Neuronal stem cell (in vitro differentiated cells): ENCODE measurements around the gene ZNRF1.

Source experiments
- DNase-seq: peaks from one replicate; pipeline ENCODE4 v3.0.0-alpha.2; 2013; ENCODE audit warnings: low spot score
- H2AFZ ChIP-seq: one replicate; pipeline ENCODE4 v1.6.1; 2013; ENCODE audit warnings: mild to moderate bottlenecking, low read length, inconsistent platforms
- H2AK5ac ChIP-seq: 2 replicates; pipeline ENCODE4 v1.6.1; 2013; ENCODE audit warnings: low read depth, mild to moderate bottlenecking, inconsistent platforms, low read length, moderate library complexity, mixed read lengths
- H2BK120ac ChIP-seq: 2 replicates; pipeline ENCODE4 v1.6.1; 2013; ENCODE audit warnings: low read depth, mild to moderate bottlenecking, inconsistent platforms, low read length, moderate library complexity, mixed read lengths
- H2BK12ac ChIP-seq: one replicate; pipeline ENCODE4 v1.6.1; 2013; ENCODE audit warnings: low read length, inconsistent platforms
- H2BK15ac ChIP-seq: 2 replicates; pipeline ENCODE4 v1.6.1; 2013; ENCODE audit warnings: mild to moderate bottlenecking, low read length, inconsistent platforms, mixed read lengths
- H2BK5ac ChIP-seq: one replicate; pipeline ENCODE4 v1.6.1; 2013; ENCODE audit warnings: inconsistent platforms, mild to moderate bottlenecking, low read length, moderate library complexity
- H3K14ac ChIP-seq: one replicate; pipeline ENCODE4 v1.6.1; 2013; ENCODE audit warnings: low read length, inconsistent platforms
- H3K18ac ChIP-seq: 2 replicates; pipeline ENCODE4 v1.6.1; 2013; ENCODE audit warnings: low read length, inconsistent platforms
- H3K23ac ChIP-seq: 2 replicates; pipeline ENCODE4 v1.6.1; 2013; ENCODE audit warnings: low read depth, mild to moderate bottlenecking, mixed read lengths, low read length, inconsistent platforms; ENCODE audit not compliant: poor library complexity
- H3K27ac ChIP-seq: replicated peaks from 3 replicates; pipeline ENCODE4 v1.5.1; 2013; ENCODE audit warnings: low read length, inconsistent platforms
- H3K27me3 ChIP-seq, 3 experiments: 2 replicates each; pipeline ENCODE4 v1.6.1; 2013; ENCODE audit warnings: low read length in 3 of 3, mild to moderate bottlenecking in 2 of 3, inconsistent platforms in 1 of 3, low read depth in 1 of 3, mixed read lengths in 1 of 3, moderate library complexity in 1 of 3; ENCODE audit not compliant: control insufficient read depth in 3 of 3, insufficient read depth in 3 of 3
- H3K36me3 ChIP-seq, 2 donors: replicated peaks in 1 of 2; 2 replicates each; pipeline ENCODE4 v1.6.1; 2013; ENCODE audit warnings: low read length in 2 of 2; ENCODE audit not compliant: control insufficient read depth in 2 of 2, insufficient read depth in 2 of 2
- H3K4ac ChIP-seq: 2 replicates; pipeline ENCODE4 v1.6.1; 2013; ENCODE audit warnings: inconsistent platforms, mild to moderate bottlenecking, low read length, moderate library complexity
- H3K4me1 ChIP-seq, 2 donors: 1 replicate in 1 of 2; 2 replicates in 1 of 2; pipeline ENCODE4 v1.6.1; 2013; ENCODE audit warnings: low read length in 2 of 2, low read depth in 1 of 2; ENCODE audit not compliant: control insufficient read depth in 2 of 2, insufficient read depth in 1 of 2
- H3K4me2 ChIP-seq: one replicate; pipeline ENCODE4 v1.6.1; 2013; ENCODE audit warnings: mild to moderate bottlenecking, low read length, inconsistent platforms; ENCODE audit not compliant: insufficient read depth, poor library complexity, severe bottlenecking
- H3K4me3 ChIP-seq, 2 donors: 2 replicates each; pipeline ENCODE4 v1.5.1; 2013; ENCODE audit warnings: low read length in 2 of 2, mild to moderate bottlenecking in 2 of 2, inconsistent platforms in 1 of 2, moderate library complexity in 1 of 2
- H3K79me1 ChIP-seq: one replicate; pipeline ENCODE4 v1.6.1; 2013; ENCODE audit warnings: low read depth, mild to moderate bottlenecking, inconsistent platforms, low read length, moderate library complexity
- H3K9ac ChIP-seq: one replicate; pipeline ENCODE4 v1.6.1; 2013; ENCODE audit warnings: mild to moderate bottlenecking, low read depth, low read length, inconsistent platforms; ENCODE audit not compliant: poor library complexity
- H3K9me3 ChIP-seq, 2 donors: replicated peaks in 1 of 2; 2 replicates each; pipeline versions ENCODE3 to v1.6.1; 2013; ENCODE audit warnings: low read length in 2 of 2, mild to moderate bottlenecking in 2 of 2, inconsistent platforms in 1 of 2, low read depth in 1 of 2, mixed read lengths in 1 of 2, moderate library complexity in 1 of 2; ENCODE audit not compliant: control insufficient read depth in 2 of 2, insufficient read depth in 1 of 2
- H4K8ac ChIP-seq: one replicate; pipeline ENCODE4 v1.6.1; 2013; ENCODE audit warnings: low read depth, mild to moderate bottlenecking, inconsistent platforms, low read length, moderate library complexity
- H4K91ac ChIP-seq: one replicate; pipeline ENCODE4 v1.6.1; 2013; ENCODE audit warnings: low read length, low read depth, mild to moderate bottlenecking, inconsistent platforms; ENCODE audit not compliant: poor library complexity
- WGBS, 2 donors: extraction: QIAGEN DNeasy Blood & Tissue Kit; methylation state at CpG; one replicate each; pipeline ENCODE4 v1.1.7; 2013; ENCODE audit warnings: missing lambda C conversion rate in 2 of 2, mixed read lengths in 1 of 2; ENCODE audit not compliant: insufficient read length in 2 of 2, insufficient replicate concordance in 1 of 2; ENCODE audit errors: extremely low coverage in 2 of 2; 5-methylcytosine and 5-hydroxymethylcytosine counted together

The ZNRF1 gene

GRCh38 chr16:75083813-75084212 is 85.0 kb downstream of the ZNRF1 start:
- Histone ChIP-seq H3K27me3 (no peaks in the 10 kb centered on the region), H3K4me1 (peaks cover 4 to 12% of the 10 kb centered on the region in 2 donors), H3K79me1 (peaks cover 10% of the 10 kb centered on the region), H2AK5ac (no peak overlapping the region), H3K4me3 (no peak overlapping the region), H2BK120ac (no peak overlapping the region), H3K4me2 (no peak overlapping the region), H3K23ac (no peak overlapping the region), H3K18ac (no peak overlapping the region), H2BK5ac (no peak overlapping the region), H3K9ac (no peak overlapping the region), H2AFZ (no peak overlapping the region), H3K27ac (no peak overlapping the region), H3K36me3 (peaks cover 4 to 8% of the 10 kb centered on the region in 2 donors), H3K14ac (no peak overlapping the region), H2BK12ac (no peak overlapping the region), H3K9me3 (no peaks in the 10 kb centered on the region), H4K91ac (no peak overlapping the region), H4K8ac (no peak overlapping the region), H2BK15ac (no peak overlapping the region), H3K4ac (no peak overlapping the region)
- no peak for DNase-seq
- WGBS, 2 donors = no CpG with 5 or more reads among the region's 5 CpGs

GRCh38 chr16:75085556-75085955 is 86.7 kb downstream of the ZNRF1 start:
- no peak overlapping the region for H3K4me2 ChIP-seq
- no peak overlapping the region for H2BK5ac ChIP-seq
- H4K91ac ChIP-seq = no peak overlapping the region
- no peak overlapping the region for H3K18ac ChIP-seq
- H3K4ac ChIP-seq = no peak overlapping the region
- no peak overlapping the region for H4K8ac ChIP-seq
- H2AK5ac ChIP-seq = no peak overlapping the region
- H3K27ac ChIP-seq = no peak overlapping the region
- H2AFZ ChIP-seq = no peak overlapping the region
- DNase-seq = no peak
- H2BK120ac ChIP-seq = no peak overlapping the region
- H2BK12ac ChIP-seq = no peak overlapping the region
- H3K4me3 ChIP-seq = no peak overlapping the region
- no peak overlapping the region for H2BK15ac ChIP-seq
- H3K27me3 ChIP-seq = no peaks in the 10 kb centered on the region
- no peak overlapping the region for H3K9ac ChIP-seq
- no peaks in the 10 kb centered on the region for H3K9me3 ChIP-seq
- H3K23ac ChIP-seq = no peak overlapping the region
- H3K4me1 ChIP-seq = peaks cover 4 to 12% of the 10 kb centered on the region in 2 donors
- no CpG with 5 or more reads among the region's 4 CpGs for WGBS, 2 donors
- H3K14ac ChIP-seq = no peak overlapping the region
- H3K79me1 ChIP-seq = peaks cover 10% of the 10 kb centered on the region
- H3K36me3 ChIP-seq = peaks cover 4 to 8% of the 10 kb centered on the region in 2 donors

- no peak overlapping the region for H3K4me3 ChIP-seq
- H3K4me1 ChIP-seq = peaks cover 4 to 10% of the 10 kb centered on the region in 2 donors
- H2BK12ac ChIP-seq = no peak overlapping the region
- no peak overlapping the region for H3K9ac ChIP-seq
- no peak overlapping the region for H3K14ac ChIP-seq
- H3K4ac ChIP-seq = no peak overlapping the region
- no peak overlapping the region for H2BK15ac ChIP-seq
- H2BK5ac ChIP-seq = no peak overlapping the region
- DNase-seq = no peak
- WGBS, 2 donors = no CpG with 5 or more reads among the region's 1 CpG
- no peak overlapping the region for H2AK5ac ChIP-seq
- H2AFZ ChIP-seq = no peak overlapping the region
- peaks cover 4 to 8% of the 10 kb centered on the region in 2 donors for H3K36me3 ChIP-seq
- peaks cover 8% of the 10 kb centered on the region for H3K79me1 ChIP-seq
- no peak overlapping the region for H4K8ac ChIP-seq
- no peaks in the 10 kb centered on the region for H3K27me3 ChIP-seq
- H3K23ac ChIP-seq = no peak overlapping the region
- no peak overlapping the region for H3K18ac ChIP-seq
- H3K27ac ChIP-seq = no peak overlapping the region
- no peak overlapping the region for H4K91ac ChIP-seq
- H3K9me3 ChIP-seq = no peaks in the 10 kb centered on the region
- H3K4me2 ChIP-seq = no peak overlapping the region
- no peak overlapping the region for H2BK120ac ChIP-seq
Observed at GRCh38 chr16:75086281-75086680, 87.5 kb downstream of the ZNRF1 start.

GRCh38 chr16:75086688-75087374 is 88.0 kb downstream of the ZNRF1 start:
- peaks cover 4 to 8% of the 10 kb centered on the region in 2 donors for H3K36me3 ChIP-seq
- no peak overlapping the region for H3K4me3 ChIP-seq
- H2BK120ac ChIP-seq = no peak overlapping the region
- H2BK12ac ChIP-seq = no peak overlapping the region
- H3K14ac ChIP-seq = no peak overlapping the region
- WGBS, 2 donors = no CpG with 5 or more reads among the region's 10 CpGs
- DNase-seq = no peak
- peaks cover 4 to 10% of the 10 kb centered on the region in 2 donors for H3K4me1 ChIP-seq
- H3K4ac ChIP-seq = no peak overlapping the region
- H2BK5ac ChIP-seq = no peak overlapping the region
- H3K27me3 ChIP-seq = no peaks in the 10 kb centered on the region
- H2BK15ac ChIP-seq = no peak overlapping the region
- H2AFZ ChIP-seq = no peak overlapping the region
- H3K27ac ChIP-seq = no peak overlapping the region
- no peak overlapping the region for H3K23ac ChIP-seq
- H3K4me2 ChIP-seq = no peak overlapping the region
- H3K18ac ChIP-seq = no peak overlapping the region
- no peak overlapping the region for H4K8ac ChIP-seq
- H3K9ac ChIP-seq = no peak overlapping the region
- peaks cover 6% of the 10 kb centered on the region for H3K79me1 ChIP-seq
- H3K9me3 ChIP-seq = no peaks in the 10 kb centered on the region
- no peak overlapping the region for H2AK5ac ChIP-seq
- H4K91ac ChIP-seq = no peak overlapping the region
